AG09319 (cell line): ENCODE data around the gene CHRDL1.
"Not testable (repeated sequence)": the region's sequence is repeated elsewhere in the genome, so short reads cannot be mapped to it uniquely, and the experiment has no call there.

ENCODE experiments used
- DNase-seq: peaks from one replicate; pipeline ENCODE4 v3.0.0-alpha.2; 2010; ENCODE audit warnings: low read depth; ENCODE audit errors: extremely low read depth
- TF ChIP-seq, protein P1 (sequence below): IDR thresholded peaks from 2 replicates; pipeline ENCODE4 v1.5.1; 2011; ENCODE audit warnings: low read depth, mild to moderate bottlenecking, inconsistent platforms, low read length, moderate library complexity

The CHRDL1 gene

DNA sequence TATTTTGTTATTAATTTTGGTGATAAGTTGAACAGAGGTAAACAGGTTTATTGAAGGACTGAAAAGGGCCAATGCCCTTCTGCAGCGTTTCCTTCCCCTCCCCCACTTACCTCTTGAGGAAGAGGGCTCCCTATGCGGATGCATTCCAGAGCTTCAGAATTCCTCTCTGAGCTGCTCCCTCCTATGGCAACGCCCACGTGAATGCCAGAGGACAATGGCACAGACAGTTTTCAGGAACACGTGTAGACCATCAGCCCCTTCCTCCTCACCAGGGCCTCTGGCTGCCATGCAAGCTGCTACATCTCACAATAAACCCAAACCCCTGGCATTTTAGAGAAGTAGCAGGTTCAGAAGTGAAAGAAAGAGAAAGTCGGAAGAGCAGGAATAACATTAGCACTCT lies 127.9 kb downstream of the CHRDL1 start:
- DNase-seq, result no peak
- TF ChIP-seq, protein P1, sequence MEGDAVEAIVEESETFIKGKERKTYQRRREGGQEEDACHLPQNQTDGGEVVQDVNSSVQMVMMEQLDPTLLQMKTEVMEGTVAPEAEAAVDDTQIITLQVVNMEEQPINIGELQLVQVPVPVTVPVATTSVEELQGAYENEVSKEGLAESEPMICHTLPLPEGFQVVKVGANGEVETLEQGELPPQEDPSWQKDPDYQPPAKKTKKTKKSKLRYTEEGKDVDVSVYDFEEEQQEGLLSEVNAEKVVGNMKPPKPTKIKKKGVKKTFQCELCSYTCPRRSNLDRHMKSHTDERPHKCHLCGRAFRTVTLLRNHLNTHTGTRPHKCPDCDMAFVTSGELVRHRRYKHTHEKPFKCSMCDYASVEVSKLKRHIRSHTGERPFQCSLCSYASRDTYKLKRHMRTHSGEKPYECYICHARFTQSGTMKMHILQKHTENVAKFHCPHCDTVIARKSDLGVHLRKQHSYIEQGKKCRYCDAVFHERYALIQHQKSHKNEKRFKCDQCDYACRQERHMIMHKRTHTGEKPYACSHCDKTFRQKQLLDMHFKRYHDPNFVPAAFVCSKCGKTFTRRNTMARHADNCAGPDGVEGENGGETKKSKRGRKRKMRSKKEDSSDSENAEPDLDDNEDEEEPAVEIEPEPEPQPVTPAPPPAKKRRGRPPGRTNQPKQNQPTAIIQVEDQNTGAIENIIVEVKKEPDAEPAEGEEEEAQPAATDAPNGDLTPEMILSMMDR, result no peak

DNA sequence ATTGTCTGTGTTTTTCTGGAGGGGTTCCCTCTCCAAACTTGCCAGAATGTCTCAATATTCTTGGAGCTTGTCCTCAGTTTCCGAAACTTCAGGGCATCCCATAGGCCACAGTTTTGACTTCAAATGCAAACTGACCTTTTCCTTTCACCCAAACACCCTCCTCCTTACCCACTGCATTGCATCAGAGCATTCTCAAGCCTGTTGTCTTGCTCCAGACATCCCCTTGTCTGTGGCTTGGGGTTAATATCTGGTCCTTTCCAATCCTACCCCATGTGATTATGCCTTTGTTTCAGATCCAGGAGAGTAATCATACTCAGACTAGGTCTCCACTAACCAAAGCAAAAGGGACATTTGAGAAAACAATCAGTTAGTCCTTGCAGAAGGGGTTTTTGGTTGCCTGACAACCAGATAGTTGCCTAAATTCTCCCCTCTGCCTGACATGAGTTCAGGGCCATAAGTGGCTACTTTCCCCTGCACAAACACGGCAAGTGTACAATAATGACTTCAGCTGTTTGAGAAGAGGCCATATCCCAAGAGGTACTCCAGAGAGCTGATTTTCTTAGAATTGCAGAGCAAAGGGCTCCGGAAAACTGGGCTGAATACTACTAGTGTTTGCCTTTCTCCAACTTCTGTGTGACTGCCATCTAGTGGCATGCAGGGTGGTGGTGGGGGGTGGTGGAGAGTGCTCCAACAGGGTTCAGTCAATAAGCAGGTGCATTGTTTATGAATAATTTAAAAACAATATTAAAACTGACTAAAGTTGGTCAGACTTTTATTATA lies 130.2 kb downstream of the CHRDL1 start:
- peak; percentile 3 for DNase-seq
- TF ChIP-seq, protein P1, result peak; percentile 69

DNA sequence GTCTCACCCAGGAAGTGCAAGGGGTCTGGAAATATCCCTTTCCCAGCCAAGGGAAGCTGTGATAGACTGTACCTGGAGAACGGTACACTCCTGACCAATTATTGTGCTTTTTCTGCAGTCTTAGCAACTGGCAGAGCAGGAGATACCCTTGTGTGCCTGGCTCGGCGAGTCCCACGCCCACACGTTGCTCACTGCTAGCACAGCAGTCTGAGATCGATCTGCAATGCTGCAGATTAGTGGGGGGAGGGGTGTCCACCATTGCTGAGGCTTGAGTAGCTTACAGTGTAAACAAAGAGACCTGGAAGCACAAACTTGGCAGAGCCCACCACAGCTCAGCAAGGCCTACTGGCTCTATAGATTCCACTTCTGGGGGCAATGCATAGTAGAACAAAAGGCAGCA lies 138.5 kb downstream of the CHRDL1 start:
- TF ChIP-seq, protein P1, result no peak

DNA sequence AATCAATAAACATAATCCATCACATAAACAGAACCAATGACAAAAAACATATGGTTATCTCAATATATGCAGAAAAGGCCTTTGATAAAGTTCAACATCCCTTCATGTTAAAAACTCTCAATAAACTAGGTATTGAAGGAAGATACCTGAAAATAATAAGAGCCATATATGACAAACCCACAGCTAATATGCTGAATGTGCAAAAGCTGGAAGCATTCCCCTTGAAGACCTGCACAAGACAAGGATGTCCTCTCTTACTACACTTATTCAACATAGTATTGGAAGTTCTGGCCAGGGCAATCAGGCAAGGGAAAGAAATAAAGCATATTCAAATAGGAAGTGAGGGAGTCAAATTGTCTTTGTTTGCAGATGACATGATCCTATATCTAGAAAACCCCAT lies 141.3 kb downstream of the CHRDL1 start:
- not testable (repeated sequence) for DNase-seq

More for the DNA sequence above, 138.5 kb downstream of the CHRDL1 start:
- DNase-seq, result no peak

DNA sequence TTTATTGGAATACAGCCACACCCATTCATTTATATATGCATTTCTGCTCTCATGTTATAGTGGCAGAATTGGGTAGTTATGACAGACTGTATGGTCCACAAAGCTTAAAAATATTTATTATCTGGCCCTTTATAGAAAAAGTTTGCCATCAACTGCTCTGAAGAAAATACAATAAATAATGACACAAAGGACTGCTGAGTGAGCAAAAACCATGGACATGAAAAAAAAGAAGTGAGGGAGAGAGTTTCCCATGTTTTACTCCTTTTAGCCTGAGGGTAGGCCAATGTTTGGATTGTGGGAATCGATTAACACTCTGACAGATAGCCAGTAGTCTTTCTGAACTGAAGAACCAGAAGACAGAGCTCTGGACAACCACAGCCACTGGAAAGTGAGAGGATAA lies 149.2 kb downstream of the CHRDL1 start:
- DNase-seq, result no peak
- TF ChIP-seq, protein P1, result no peak
